Muscle layer of colon (tissue), 2 donors: ENCODE results near the gene DNAH1.

Experiments
- H3K27ac ChIP-seq: one replicate; pipeline ENCODE4 v1.7.0; 2013; ENCODE audit warnings: low read depth, mild to moderate bottlenecking, low read length, moderate library complexity
- H3K27me3 ChIP-seq, 2 donors: one replicate each; pipeline ENCODE4 v1.7.0; 2013; ENCODE audit warnings: low read length in 2 of 2, mild to moderate bottlenecking in 2 of 2; ENCODE audit not compliant: insufficient read depth in 2 of 2, control insufficient read depth in 1 of 2
- H3K36me3 ChIP-seq: one replicate; pipeline ENCODE4 v1.7.0; 2013; ENCODE audit warnings: mild to moderate bottlenecking, low read length; ENCODE audit not compliant: insufficient read depth
- H3K4me1 ChIP-seq: one replicate; pipeline ENCODE4 v1.7.0; 2013; ENCODE audit warnings: mild to moderate bottlenecking, low read length; ENCODE audit not compliant: insufficient read depth
- H3K4me3 ChIP-seq, 2 donors: one replicate each; pipeline ENCODE4 v1.7.0; 2013; ENCODE audit warnings: low read length in 2 of 2, low read depth in 1 of 2, mild to moderate bottlenecking in 1 of 2, moderate library complexity in 1 of 2
- H3K9ac ChIP-seq: one replicate; pipeline ENCODE4 v1.7.0; 2013; ENCODE audit warnings: low read length
- H3K9me3 ChIP-seq: one replicate; pipeline ENCODE4 v1.7.0; 2013; ENCODE audit warnings: mild to moderate bottlenecking, low read length
- donor health status: abdominal sarcoma.
- donor health status: Adenocarcinoma of cecum.

Gene DNAH1

DNA sequence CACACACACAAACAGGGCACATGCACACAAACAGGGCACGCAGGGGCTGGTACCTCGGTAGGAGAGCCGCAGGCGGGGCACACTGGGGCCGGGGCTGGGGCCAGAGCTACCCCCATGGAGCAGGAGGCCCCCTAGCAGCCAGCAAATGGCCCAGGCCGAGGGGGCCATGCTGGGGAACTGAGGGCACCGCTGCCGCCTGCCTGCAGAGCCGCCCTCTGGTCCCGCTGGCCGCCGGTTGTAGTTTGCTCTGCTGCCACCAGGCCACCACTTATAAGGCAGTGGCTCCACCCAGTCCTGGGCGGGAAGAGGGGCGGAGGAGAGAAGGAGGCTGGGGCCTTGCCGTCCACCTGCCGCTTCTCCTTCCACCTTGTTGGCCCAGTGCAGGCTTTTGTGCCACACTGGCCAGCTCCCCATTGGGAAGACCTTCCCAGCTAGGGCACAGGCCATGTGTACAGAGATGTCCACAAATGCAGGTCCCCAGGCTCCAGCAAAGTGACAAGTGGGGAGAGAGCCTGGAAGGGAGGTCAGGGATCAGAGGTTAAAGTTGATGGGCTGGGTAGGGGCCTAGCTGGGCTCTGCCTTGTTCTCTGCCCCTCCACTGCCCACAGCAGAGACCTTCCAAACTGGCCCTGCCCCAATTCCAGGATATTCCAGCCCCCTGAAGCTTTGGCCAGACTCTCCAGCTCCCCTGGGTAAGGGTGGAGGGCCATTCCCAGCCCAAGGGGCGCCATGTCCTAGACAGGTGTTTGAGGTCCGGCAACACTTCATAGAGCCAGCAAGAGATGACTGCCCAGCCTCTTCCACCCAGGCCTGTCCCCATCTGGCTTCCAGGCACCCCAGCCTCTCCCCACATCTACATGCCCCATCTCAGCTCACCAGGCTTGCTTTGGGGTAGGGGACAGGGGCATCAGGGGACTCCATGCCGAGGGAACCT lies 129.0 kb downstream of the DNAH1 start, which contains the start of gene SEMA3G:
TSS of gene SEMA3G (minus strand) at position 244 of the 934 bp plus-strand sequence. CDS start at position 168, 76 bp downstream.
- Histone ChIP-seq H3K36me3 (no peaks in the 10 kb centered on the region), H3K9me3 (no peaks in the 10 kb centered on the region), H3K27ac (no peak within 1 kb of the TSS), H3K9ac (no peak within 1 kb of the TSS), H3K4me1 (peaks cover 13% of the 10 kb centered on the region), H3K4me3 (no peak within 1 kb of the TSS), H3K27me3 (no peaks in the 10 kb centered on the region)

DNA sequence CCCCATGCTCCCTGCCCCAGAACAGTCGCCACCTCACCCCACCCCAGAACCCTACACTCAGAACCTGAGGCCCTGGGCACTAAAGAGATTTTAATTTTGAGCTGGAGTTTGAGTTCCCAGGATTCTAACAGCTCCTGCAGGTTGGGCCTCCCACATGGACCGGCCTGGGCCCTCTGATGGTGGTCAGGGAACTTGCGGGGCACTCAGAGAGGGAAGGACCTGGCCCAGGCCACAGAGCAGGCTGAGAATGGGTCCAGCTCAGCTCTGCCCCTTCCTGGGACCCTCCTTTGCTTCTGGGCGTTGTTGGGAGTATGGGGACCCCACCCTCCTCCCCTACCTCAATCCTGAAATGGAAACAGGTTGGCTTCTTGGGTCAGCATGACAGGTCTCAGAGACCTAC lies 129.9 kb downstream of the DNAH1 start:
- no peaks in the 10 kb centered on the region for H3K9me3 ChIP-seq
- H3K4me1 ChIP-seq: peaks cover 13% of the 10 kb centered on the region
- H3K27me3 ChIP-seq: no peaks in the 10 kb centered on the region
- H3K9ac ChIP-seq: no peak overlapping the region
- H3K27ac ChIP-seq: no peak overlapping the region
- H3K36me3 ChIP-seq: no peaks in the 10 kb centered on the region
- H3K4me3 ChIP-seq: no peak overlapping the region

DNA sequence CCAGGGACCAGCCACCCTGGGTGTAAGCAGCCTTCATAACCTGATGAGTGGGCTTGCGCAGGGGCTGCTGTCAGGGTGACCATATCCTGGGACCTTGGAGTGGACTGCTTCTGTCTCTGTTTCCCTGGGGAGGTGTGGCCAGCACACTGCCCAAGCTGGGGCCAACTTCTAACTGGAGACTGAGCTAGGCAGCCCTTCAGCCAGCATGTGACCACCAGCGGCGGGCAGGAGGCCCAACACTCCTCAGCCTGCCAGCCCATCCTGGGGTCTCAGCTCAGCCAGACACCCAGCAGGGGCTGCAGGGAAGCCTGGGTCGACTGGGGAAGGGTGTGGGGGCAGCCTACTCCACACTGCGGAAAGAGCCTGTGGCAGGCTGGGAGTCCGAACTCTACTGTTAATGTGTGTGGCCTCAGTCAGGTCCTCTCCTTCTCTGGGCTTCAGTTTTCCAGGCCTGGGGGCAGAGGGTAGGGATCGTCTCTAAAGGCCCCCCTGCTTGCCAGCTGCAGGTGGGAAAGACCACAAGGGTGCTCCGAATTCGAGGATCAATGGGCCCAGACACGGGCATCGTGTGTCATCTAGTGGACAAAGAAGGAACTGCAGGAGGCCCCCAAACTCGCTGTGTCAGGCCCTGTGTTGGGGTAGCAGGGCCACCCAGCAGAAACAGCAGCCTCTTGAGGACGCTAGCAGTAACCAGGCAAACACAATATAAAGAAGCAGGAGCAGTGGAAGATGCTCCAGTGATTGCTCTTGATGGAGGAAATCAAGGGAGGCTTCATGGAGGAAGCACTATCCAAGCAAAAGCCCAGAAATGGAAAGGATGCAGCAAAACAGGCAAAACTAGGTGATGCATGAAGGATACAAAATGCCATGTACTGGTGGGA lies 130.8 kb downstream of the DNAH1 start:
- H3K9me3 ChIP-seq: no peaks in the 10 kb centered on the region
- H3K9ac ChIP-seq: no peak overlapping the region
- peaks cover 13% of the 10 kb centered on the region for H3K4me1 ChIP-seq
- no peaks in the 10 kb centered on the region for H3K36me3 ChIP-seq
- H3K4me3 ChIP-seq: no peak overlapping the region
- H3K27ac ChIP-seq: no peak overlapping the region
- H3K27me3 ChIP-seq: no peaks in the 10 kb centered on the region

DNA sequence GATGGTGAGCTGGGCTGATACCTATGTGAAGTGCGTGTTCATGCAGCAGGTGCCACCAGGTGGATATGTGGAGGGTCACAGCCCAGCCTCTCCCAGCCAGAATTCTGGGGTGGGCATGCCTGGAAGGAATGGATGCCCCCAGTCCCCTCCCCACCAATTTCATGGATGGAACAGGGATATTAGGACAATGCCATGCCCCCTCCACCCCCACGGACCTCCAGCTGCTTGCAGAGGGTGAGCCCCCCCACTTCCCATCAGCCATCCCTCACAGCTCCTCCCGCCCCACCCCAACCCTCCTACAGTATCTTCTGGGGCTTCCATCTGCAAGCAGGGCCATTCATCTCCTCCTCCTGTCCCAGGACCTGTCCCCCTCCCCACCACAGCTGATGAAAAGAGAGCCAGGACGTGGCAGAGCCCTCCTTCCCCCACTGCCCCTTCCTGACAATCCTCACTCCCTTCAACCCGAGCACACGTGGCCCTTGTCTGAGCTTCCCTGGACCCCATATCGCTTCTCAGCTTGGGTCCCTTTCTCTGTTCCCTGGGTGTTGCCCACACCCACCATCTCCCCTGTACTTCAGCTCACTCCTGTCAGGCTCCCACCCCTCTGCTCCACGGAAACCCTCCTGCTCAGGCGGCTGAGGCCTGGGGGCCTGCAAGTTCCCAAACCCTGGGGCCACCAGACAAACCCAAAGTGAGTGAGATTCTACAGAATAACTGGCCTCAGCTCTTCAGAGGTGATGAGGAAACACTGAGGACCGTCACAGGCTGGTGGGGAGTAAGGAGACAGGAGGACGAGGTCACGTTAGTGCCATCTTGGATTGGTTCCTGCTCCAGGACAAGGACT lies 131.6 kb downstream of the DNAH1 start:
- Histone ChIP-seq H3K4me3 (no peak overlapping the region), H3K27me3 (no peaks in the 10 kb centered on the region), H3K9me3 (no peaks in the 10 kb centered on the region), H3K27ac (no peak overlapping the region), H3K36me3 (no peaks in the 10 kb centered on the region), H3K4me1 (peaks cover 13% of the 10 kb centered on the region), H3K9ac (no peak overlapping the region)
